ENCODE data around the gene PPA2. TPM values are rescaled to one million over a fixed set of nuclear protein-coding genes. Genes with fewer than 3 reads are reported as not detected.

PPA2 gene
- total RNA-seq, 1 experiment from 2014 or later, result 108 TPM

DNA sequence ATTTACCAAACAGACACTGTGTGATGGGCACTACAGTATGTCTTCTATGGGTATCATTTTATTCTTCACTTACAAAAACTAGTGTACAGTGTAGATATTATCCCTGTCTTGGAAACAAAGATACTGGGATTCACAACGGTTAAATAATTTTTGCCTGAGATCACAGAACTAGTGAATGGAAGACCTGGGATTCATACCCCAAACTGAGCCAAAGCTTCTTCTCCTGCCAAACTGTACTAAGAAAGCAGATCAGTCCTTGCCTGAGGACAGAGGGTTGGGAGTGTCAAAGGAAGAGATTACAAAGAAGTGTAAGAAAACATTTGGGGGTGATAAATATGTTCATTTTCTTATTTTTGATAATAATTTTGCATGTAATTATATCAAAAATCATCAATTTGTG is 43.1 kb downstream of the PPA2 start:
- TF ChIP-seq EZH2phosphoT487 (IDR thresholded peaks at IDR 0.05; ENCODE audit: borderline replicate concordance, low read length), result no peak
- TF ChIP-seq, protein P1, sequence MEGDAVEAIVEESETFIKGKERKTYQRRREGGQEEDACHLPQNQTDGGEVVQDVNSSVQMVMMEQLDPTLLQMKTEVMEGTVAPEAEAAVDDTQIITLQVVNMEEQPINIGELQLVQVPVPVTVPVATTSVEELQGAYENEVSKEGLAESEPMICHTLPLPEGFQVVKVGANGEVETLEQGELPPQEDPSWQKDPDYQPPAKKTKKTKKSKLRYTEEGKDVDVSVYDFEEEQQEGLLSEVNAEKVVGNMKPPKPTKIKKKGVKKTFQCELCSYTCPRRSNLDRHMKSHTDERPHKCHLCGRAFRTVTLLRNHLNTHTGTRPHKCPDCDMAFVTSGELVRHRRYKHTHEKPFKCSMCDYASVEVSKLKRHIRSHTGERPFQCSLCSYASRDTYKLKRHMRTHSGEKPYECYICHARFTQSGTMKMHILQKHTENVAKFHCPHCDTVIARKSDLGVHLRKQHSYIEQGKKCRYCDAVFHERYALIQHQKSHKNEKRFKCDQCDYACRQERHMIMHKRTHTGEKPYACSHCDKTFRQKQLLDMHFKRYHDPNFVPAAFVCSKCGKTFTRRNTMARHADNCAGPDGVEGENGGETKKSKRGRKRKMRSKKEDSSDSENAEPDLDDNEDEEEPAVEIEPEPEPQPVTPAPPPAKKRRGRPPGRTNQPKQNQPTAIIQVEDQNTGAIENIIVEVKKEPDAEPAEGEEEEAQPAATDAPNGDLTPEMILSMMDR (conservative IDR thresholded peaks at IDR 0.05; ENCODE audit: low read depth, low read length), result no peak
- TF ChIP-seq EZH2 (IDR thresholded peaks at IDR 0.05; ENCODE audit: low read length, unreplicated experiment), result no peak
- CTCF ChIA-PET, result no interaction called here
- H2AFZ ChIP-seq (ENCODE audit: low read length), result no peak overlapping the region
- H3K4me3 ChIP-seq (ENCODE audit: low read length), result no peak overlapping the region
- H3K9me3 ChIP-seq (ENCODE audit: low read length), result no peaks in the 10 kb centered on the region
- no peaks in the 10 kb centered on the region for H3K4me1 ChIP-seq (ENCODE audit: insufficient read depth, low read length)
- DNase-seq (no peak), ATAC-seq (no peak)
- H3K27ac ChIP-seq (ENCODE audit: low read length), result no peak overlapping the region
- no peaks in the 10 kb centered on the region for H3K27me3 ChIP-seq (ENCODE audit: low read length)
- intact Hi-C loops (cut with micrococcal nuclease), result no loop called here
- no peaks in the 10 kb centered on the region for H4K20me1 ChIP-seq (ENCODE audit: low read length)
- H3K36me3 ChIP-seq (ENCODE audit: low read depth, low read length), result peaks cover 13% of the 10 kb centered on the region
- H3K9me2 ChIP-seq (replicated peaks; ENCODE audit: low read length), result no peaks in the 10 kb centered on the region
- no peak overlapping the region for H3K9ac ChIP-seq (ENCODE audit: low read length)
- POLR2A ChIA-PET (ENCODE audit: unreplicated experiment), result no interaction called here
- H3K4me2 ChIP-seq (ENCODE audit: low read length), result no peak overlapping the region
- no TSS peak for BruUV-seq (replicated peaks)
- H3F3A ChIP-seq (ENCODE audit: low read length, unreplicated experiment), result no peaks in the 10 kb centered on the region
- no peaks in the 10 kb centered on the region for H3K79me2 ChIP-seq (ENCODE audit: low read length)

DNA sequence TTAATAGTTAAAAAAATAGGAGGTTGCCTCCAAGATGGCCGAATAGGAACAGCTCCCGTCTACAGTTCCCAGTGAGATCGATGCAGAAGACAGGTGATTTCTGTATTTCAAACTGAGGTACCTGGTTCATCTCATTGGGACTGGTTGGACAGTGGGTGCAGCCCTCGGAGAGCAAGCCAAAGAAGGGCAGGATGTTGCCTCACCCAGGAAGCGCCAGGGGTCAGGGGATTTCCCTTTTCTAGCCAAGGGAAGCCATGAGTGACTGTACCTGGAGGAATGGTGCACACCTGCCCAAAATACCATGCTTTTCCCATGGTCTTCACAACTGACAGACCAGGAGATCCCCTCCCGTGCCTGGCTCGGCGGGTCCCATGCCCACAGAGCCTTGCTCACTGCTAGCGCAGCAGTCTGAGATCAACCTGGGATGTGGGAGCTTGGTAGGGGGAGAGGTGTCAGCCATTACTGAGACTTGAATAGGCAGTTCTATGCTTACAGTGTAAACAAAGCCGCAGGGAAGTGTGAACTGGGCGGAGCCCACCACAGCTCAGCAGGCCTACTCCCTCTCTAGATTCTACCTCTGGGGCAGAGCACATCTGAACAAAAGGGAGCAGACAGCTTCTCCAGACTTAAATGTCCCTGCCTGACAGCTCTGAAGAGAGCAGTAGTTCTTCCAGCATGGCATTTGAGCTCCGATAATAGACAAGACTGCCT is 47.5 kb downstream of the PPA2 start:
- Histone ChIP-seq H3K4me2 (ENCODE audit: low read length) (no peak overlapping the region), H3K4me3 (ENCODE audit: low read length) (no peak overlapping the region), H3K27me3 (ENCODE audit: low read length) (no peaks in the 10 kb centered on the region), H3K9ac (ENCODE audit: low read length) (no peak overlapping the region), H3K9me2 (replicated peaks; ENCODE audit: low read length) (no peaks in the 10 kb centered on the region), H4K20me1 (ENCODE audit: low read length) (no peaks in the 10 kb centered on the region), H3K9me3 (ENCODE audit: low read length) (no peaks in the 10 kb centered on the region), H2AFZ (ENCODE audit: low read length) (no peak overlapping the region), H3K27ac (ENCODE audit: low read length) (no peak overlapping the region), H3K4me1 (ENCODE audit: insufficient read depth, low read length) (no peaks in the 10 kb centered on the region), H3K79me2 (ENCODE audit: low read length) (no peaks in the 10 kb centered on the region), H3F3A (ENCODE audit: low read length, unreplicated experiment) (no peaks in the 10 kb centered on the region), H3K36me3 (ENCODE audit: low read depth, low read length) (peaks cover 3% of the 10 kb centered on the region)
- BruUV-seq (replicated peaks), result no TSS peak
- TF ChIP-seq EZH2phosphoT487 (IDR thresholded peaks at IDR 0.05; ENCODE audit: borderline replicate concordance, low read length) (no peak), EZH2 (IDR thresholded peaks at IDR 0.05; ENCODE audit: low read length, unreplicated experiment) (no peak)
- TF ChIP-seq, protein P1 (conservative IDR thresholded peaks at IDR 0.05; ENCODE audit: low read depth, low read length), result no peak
- ChIA-PET CTCF (no interaction called here), POLR2A (ENCODE audit: unreplicated experiment) (no interaction called here)
- DNase-seq (no peak), ATAC-seq (no peak)
- intact Hi-C loops (cut with micrococcal nuclease), result no loop called here

DNA sequence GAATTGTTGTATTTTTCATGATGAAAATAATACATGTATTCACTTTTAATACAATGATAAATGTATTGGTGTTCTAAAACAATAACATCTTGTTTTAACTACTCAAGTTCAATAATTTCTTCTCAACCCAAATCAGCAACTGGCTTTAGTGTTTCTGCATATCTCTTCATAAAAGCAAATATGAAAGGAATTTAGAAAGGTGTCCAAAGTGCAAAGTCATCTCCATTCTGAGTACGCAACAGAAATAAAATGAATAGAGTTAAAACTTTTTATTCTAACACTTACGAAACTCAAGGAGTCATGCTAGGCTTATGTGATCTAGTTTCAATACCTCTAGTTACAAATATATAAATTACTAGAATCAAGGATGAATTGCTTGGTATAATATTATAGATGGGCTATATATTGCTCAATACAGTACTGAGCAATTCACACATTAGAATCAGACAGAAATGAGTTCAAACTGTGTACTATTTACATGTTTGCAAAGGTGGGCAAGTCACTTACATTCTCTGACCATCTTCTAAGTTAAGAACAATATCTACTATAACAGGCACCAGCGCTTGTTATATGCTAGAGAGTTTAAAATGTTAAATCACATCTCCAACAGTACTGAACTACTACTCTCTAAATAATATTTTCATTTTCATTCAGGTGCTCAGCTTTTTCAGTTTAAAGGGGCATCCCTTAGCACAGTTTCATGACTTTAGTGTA is 51.5 kb downstream of the PPA2 start:
- BruUV-seq (replicated peaks), result no TSS peak
- H3K27ac ChIP-seq (ENCODE audit: low read length), result no peak overlapping the region
- ChIA-PET CTCF (no interaction called here), POLR2A (ENCODE audit: unreplicated experiment) (no interaction called here)
- no peak overlapping the region for H3K4me2 ChIP-seq (ENCODE audit: low read length)
- TF ChIP-seq, protein P1 (conservative IDR thresholded peaks at IDR 0.05; ENCODE audit: low read depth, low read length), result no peak
- TF ChIP-seq EZH2phosphoT487 (IDR thresholded peaks at IDR 0.05; ENCODE audit: borderline replicate concordance, low read length), result no peak
- TF ChIP-seq EZH2 (IDR thresholded peaks at IDR 0.05; ENCODE audit: low read length, unreplicated experiment), result no peak
- DNase-seq, result no peak
- ATAC-seq, result no peak
- H3K4me3 ChIP-seq (ENCODE audit: low read length), result no peak overlapping the region
- no peaks in the 10 kb centered on the region for H3K27me3 ChIP-seq (ENCODE audit: low read length)
- no peak overlapping the region for H2AFZ ChIP-seq (ENCODE audit: low read length)
- H3K9ac ChIP-seq (ENCODE audit: low read length), result no peak overlapping the region
- no peaks in the 10 kb centered on the region for H3K9me2 ChIP-seq (replicated peaks; ENCODE audit: low read length)
- no peaks in the 10 kb centered on the region for H3K9me3 ChIP-seq (ENCODE audit: low read length)
- H3F3A ChIP-seq (ENCODE audit: low read length, unreplicated experiment), result no peaks in the 10 kb centered on the region
- H3K36me3 ChIP-seq (ENCODE audit: low read depth, low read length), result no peaks in the 10 kb centered on the region; the same call in 1 of the 2 replicates
- H4K20me1 ChIP-seq (ENCODE audit: low read length), result no peaks in the 10 kb centered on the region
- H3K4me1 ChIP-seq (ENCODE audit: insufficient read depth, low read length), result no peaks in the 10 kb centered on the region
- H3K79me2 ChIP-seq (ENCODE audit: low read length), result no peaks in the 10 kb centered on the region
- intact Hi-C loops (cut with micrococcal nuclease), result no loop called here
